ENCODE measurements around the gene TSC22D3.
A peak's percentile ranks its signal among the peaks of the same experiment; 100 is the strongest.

TSC22D3 gene

DNA sequence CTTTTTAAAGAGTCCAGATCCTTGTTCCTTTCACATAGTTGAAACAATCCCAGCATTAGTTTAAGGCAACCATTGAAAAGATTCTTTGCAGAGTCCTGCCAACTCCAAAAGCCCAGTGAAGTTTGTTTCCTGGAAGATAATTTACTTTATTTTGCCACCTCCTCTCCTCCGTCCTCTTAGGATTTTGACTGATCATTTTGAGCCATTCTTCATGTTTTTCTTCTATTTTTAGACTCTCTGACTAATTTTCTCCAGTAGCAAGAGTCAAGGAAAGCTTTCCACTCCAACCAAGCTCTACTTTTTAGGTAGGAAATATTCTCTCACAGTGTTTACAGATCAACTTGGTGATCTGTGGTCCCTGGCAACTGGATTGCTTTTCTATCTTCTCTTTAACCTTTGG, 12.2 kb upstream of the TSC22D3 start:
- H3K4me3 ChIP-seq (ENCODE audit: control insufficient read depth, low read depth, low read length): no peak overlapping the region
- DNase-seq (ENCODE audit: low read depth): no peak
- TF ChIP-seq, protein P1, sequence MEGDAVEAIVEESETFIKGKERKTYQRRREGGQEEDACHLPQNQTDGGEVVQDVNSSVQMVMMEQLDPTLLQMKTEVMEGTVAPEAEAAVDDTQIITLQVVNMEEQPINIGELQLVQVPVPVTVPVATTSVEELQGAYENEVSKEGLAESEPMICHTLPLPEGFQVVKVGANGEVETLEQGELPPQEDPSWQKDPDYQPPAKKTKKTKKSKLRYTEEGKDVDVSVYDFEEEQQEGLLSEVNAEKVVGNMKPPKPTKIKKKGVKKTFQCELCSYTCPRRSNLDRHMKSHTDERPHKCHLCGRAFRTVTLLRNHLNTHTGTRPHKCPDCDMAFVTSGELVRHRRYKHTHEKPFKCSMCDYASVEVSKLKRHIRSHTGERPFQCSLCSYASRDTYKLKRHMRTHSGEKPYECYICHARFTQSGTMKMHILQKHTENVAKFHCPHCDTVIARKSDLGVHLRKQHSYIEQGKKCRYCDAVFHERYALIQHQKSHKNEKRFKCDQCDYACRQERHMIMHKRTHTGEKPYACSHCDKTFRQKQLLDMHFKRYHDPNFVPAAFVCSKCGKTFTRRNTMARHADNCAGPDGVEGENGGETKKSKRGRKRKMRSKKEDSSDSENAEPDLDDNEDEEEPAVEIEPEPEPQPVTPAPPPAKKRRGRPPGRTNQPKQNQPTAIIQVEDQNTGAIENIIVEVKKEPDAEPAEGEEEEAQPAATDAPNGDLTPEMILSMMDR (conservative IDR thresholded peaks at IDR 0.05; ENCODE audit: control insufficient read depth, insufficient read depth, low read depth, low read length): no peak

DNA sequence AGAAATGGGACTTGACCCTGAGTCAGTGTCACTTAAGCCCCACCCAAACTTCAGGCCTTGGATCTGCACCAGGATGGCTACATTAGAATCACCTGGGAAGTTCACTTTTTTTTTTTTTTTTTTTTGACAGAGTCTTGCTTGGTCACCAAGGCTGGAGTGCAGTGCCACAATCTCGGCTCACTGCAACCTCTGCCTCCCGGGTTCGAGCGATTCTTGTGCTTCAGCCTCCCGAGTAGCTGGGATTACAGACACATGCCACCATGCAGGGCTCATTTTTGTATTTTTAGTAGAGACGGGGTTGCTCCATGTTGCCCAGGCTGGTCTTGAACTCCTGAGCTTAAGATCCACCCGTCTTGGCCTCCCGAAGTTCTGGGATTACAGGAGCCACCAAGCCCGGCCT, 4.9 kb upstream of the TSC22D3 start:
- DNase-seq (ENCODE audit: low read depth): no peak
- no peak overlapping the region for H3K4me3 ChIP-seq (ENCODE audit: control insufficient read depth, low read depth, low read length)
- TF ChIP-seq, protein P1 (conservative IDR thresholded peaks at IDR 0.05; ENCODE audit: control insufficient read depth, insufficient read depth, low read depth, low read length): no peak

DNA sequence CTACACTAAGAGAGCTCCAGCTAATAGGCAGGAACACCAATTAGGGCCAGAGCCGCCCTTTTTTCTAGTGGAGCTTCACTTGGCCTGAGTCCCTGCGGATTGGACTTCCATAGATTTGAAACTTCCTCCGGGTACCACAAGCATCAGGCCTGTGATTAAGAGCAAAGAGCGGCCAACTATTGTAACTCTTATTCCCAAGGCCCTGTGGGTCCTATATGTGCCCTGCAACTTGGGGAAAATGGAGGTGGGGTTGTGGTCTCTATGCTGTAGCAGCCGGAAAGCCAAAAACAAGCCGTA, 1.9 kb upstream of the TSC22D3 start, which contains the start of gene NCBP2L:
Gene NCBP2L (plus strand): TSS at position 198 of the 297 bp plus-strand sequence. CDS start 16,488 bp downstream, outside the sequence.
- TF ChIP-seq, protein P1 (conservative IDR thresholded peaks at IDR 0.05; ENCODE audit: control insufficient read depth, insufficient read depth, low read depth, low read length): no peak
- no peak for DNase-seq (ENCODE audit: low read depth)
- H3K4me3 ChIP-seq (ENCODE audit: control insufficient read depth, low read depth, low read length): peak within 1 kb of the TSS; percentile 42

DNA sequence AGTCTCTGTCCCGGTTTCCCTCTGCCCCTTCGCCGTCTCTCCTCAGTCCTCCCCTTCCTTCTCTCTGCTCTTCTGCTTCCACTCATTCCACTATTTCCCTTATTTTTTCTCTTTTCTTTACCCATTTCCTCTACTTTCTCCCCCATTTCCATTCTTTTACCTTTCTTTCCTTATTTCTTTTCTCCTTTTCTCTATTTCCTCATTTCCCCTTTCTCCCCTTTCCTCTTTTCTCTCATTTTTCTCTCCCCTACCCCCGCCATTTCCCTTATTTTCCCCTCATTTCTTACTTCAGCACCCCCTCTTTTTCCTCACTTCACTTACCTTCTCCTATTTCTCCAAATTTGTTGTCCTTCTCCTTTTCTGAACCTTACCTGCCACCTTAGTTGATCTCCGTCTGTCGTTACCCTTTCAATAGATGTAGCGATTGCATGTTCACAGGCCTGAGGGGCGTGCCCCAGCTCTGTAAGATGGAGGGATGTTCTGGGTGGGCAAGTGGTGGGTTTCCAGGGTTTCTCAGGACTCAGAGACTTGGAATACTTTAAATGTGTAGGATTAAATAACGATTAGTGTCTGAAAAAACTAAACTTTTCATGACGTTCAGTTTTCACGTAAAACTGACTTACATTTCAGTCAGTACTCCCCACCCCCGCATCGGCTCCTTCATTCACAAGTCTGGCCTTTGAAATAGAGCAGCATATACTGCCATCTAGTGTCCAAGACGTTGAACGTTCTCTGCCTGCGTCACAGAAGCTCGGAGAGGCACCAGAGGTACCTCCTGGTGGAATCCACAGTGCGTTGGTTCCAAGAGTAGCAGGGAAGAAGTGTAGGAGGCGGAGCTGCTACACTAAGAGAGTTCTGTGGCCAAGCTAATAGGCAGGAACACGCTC, 1.3 kb upstream of the TSC22D3 start:
- TF ChIP-seq, protein P1 (conservative IDR thresholded peaks at IDR 0.05; ENCODE audit: control insufficient read depth, insufficient read depth, low read depth, low read length): peak; percentile 68
- peak overlapping the region; percentile 42 for H3K4me3 ChIP-seq (ENCODE audit: control insufficient read depth, low read depth, low read length)
- peak; percentile 91 for DNase-seq (ENCODE audit: low read depth)

DNA sequence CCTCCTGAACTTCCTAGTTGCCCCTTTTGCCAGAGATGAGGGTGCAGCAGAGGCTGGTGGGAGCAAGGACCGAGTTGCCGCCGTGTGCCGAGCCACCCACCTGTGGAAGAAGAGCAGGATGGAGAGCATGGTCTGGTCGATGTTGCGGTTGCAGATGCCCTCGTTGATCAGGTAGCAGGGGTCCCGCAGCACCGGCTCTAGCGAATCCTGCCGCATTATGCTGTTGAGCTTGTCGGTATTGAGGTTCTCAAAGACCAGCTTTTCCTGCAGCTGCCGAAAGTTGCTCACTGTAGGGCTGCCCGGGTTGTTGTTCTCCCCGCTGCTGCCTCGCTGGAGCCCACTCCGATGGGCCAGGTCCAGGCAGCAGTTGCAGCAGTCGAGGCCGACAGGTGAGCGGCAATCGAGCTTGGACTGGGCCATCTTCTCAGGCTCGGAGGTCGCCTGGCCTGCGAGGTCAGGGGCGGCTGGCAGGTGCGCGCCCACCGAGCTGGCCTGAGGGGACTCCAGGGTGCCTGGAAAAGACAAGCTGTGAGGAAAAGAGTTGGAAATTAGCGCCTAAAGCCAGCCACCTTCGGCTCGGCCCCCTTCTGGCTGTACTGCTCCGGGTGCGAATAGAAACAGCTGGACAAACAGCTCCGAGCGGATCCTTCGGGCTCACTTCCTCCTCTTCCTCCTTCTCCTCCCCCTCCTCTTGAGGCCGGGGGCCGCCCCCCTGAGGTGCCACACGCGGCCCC, 420 bp downstream of the TSC22D3 start:
- no peak for DNase-seq (ENCODE audit: low read depth)
- H3K4me3 ChIP-seq (ENCODE audit: control insufficient read depth, low read depth, low read length): peak overlapping the region; percentile 42
- TF ChIP-seq, protein P1 (conservative IDR thresholded peaks at IDR 0.05; ENCODE audit: control insufficient read depth, insufficient read depth, low read depth, low read length): no peak

DNA sequence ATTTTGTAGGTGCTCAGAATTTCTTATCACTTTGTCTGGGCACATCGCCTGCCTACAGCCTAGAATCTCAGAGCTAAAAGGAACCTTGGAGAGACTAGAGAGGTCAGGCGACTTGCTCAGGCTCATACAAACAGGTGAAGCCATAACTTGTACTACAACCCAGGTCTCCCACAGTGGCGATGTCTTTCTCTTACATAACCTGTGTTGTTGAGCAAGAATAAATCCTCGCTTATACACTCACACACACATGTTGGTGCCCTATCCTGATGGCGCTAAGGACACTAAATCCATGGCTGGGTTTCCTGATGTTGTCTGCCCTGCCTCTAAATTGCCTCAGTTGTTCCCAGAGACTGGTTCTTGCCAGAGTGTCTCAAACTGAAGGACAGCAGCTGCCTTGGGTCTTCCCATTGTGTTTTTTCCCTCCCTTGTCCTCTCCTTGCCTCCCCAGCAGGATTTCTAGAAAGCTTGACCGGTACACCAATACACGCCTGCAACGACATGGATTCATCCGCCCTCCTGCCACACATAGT, 1.6 kb downstream of the TSC22D3 start:
- H3K4me3 ChIP-seq (ENCODE audit: control insufficient read depth, low read depth, low read length): no peak overlapping the region
- no peak for DNase-seq (ENCODE audit: low read depth)
- TF ChIP-seq, protein P1 (conservative IDR thresholded peaks at IDR 0.05; ENCODE audit: control insufficient read depth, insufficient read depth, low read depth, low read length): no peak
